HepG2 (cell line): ENCODE results near the gene PCDHGA1. TPM values are rescaled to one million over a fixed set of nuclear protein-coding genes. Genes with fewer than 3 reads are reported as not detected.
A peak's percentile ranks its signal among the peaks of the same experiment; 100 is the strongest.

Experiments
- DNMT1 ChIP-seq: sonication (generic); formaldehyde crosslinking; IDR thresholded peaks from 2 replicates; pipeline ENCODE4 v1.5.1; 2020; ENCODE audit warnings: mild to moderate bottlenecking, missing genetic modification reagents
- EP300 ChIP-seq, 3 experiments: sonication (generic) in 1 of 3; formaldehyde crosslinking in 1 of 3; IDR thresholded peaks; 2 replicates each; pipeline versions ENCODE4 v1.5.1 to v1.6.1; 2011 to 2020; ENCODE audit warnings: low read depth in 2 of 3, low read length in 2 of 3, borderline replicate concordance in 1 of 3, improper control_type of control experiment in 1 of 3, mild to moderate bottlenecking in 1 of 3, missing genetic modification reagents in 1 of 3, moderate library complexity in 1 of 3
- FOXK1 ChIP-seq: sonication (generic); formaldehyde crosslinking; IDR thresholded peaks from 2 replicates; pipeline ENCODE4 v1.4.0; 2020; ENCODE audit warnings: low read depth, missing genetic modification reagents, borderline replicate concordance
- GPN1 ChIP-seq: sonication (generic); formaldehyde crosslinking; IDR thresholded peaks from 2 replicates; pipeline ENCODE4 v1.5.1; 2020; ENCODE audit warnings: missing genetic modification reagents, borderline replicate concordance
- HDAC1 ChIP-seq: sonication (generic); formaldehyde crosslinking; IDR thresholded peaks from 2 replicates; pipeline ENCODE4 v1.5.1; 2020; ENCODE audit warnings: mild to moderate bottlenecking, missing genetic modification reagents
- HNRNPH1 ChIP-seq: fragments of 200-400 bp; formaldehyde crosslinking; optimal IDR thresholded peaks from 2 replicates; pipeline ENCODE3; 2017; ENCODE audit warnings: mild to moderate bottlenecking, low read depth, low read length
- ISL2 ChIP-seq: sonication (generic); formaldehyde crosslinking; IDR thresholded peaks from 2 replicates; pipeline ENCODE4 v1.5.0; 2020; ENCODE audit warnings: missing genetic modification reagents
- NFKB2 ChIP-seq: sonication (generic); formaldehyde crosslinking; IDR thresholded peaks from 2 replicates; pipeline ENCODE4 v1.4.0; 2020; ENCODE audit warnings: missing genetic modification reagents, borderline replicate concordance
- PCBP2 ChIP-seq: fragments of 200-400 bp; formaldehyde crosslinking; optimal IDR thresholded peaks from 2 replicates; pipeline ENCODE3; 2018; ENCODE audit warnings: low read length, low read depth; ENCODE audit not compliant: poor library complexity, severe bottlenecking
- PPARG ChIP-seq: conservative IDR thresholded peaks from 2 replicates; pipeline ENCODE4 v1.6.1; 2016; ENCODE audit warnings: missing biosample characterization, missing genetic modification reagents
- PTBP1 ChIP-seq: fragments of 200-400 bp; formaldehyde crosslinking; IDR thresholded peaks from 2 replicates; pipeline ENCODE4 v1.6.1; 2018; ENCODE audit warnings: low read length, low read depth; ENCODE audit not compliant: poor library complexity, severe bottlenecking
- SIN3A ChIP-seq: IDR thresholded peaks from 2 replicates; pipeline ENCODE4 v1.6.1; 2011; ENCODE audit warnings: low read depth, mild to moderate bottlenecking, control low read depth, low read length, borderline replicate concordance
- SIN3B ChIP-seq: fragments of 150-350 bp; IDR thresholded peaks from 2 replicates; pipeline ENCODE4 v1.6.1; 2014; ENCODE audit warnings: low read length
- ZFP36 ChIP-seq: fragments of 150-350 bp; IDR thresholded peaks from 2 replicates; pipeline ENCODE4 v1.6.1; 2018; ENCODE audit warnings: borderline replicate concordance, low read length, low read depth; ENCODE audit not compliant: partially characterized antibody
- ZKSCAN8 ChIP-seq: IDR thresholded peaks from 2 replicates; pipeline ENCODE4 v1.6.1; 2016; ENCODE audit warnings: borderline replicate concordance, missing genetic modification reagents, missing compliant biosample characterization
- ZNF3 ChIP-seq: IDR thresholded peaks from 2 replicates; pipeline ENCODE4 v1.7.0; 2017; ENCODE audit warnings: inconsistent platforms
- ZNF776 ChIP-seq: sonication (generic); formaldehyde crosslinking; IDR thresholded peaks from 2 replicates; pipeline ENCODE4 v1.4.0; 2020; ENCODE audit warnings: mild to moderate bottlenecking, missing genetic modification reagents
- polyA plus RNA-seq, 8 experiments: library from polyadenylated mRNA; depleted of rRNA in 3 of 8; stranded (reverse) in 7 of 8; unstranded in 1 of 8; fragments of >200 nt; fragmentation: Illumina TruSeq in 4 of 8; extraction: Trizol in 4 of 8; gene quantifications; 2 replicates each; pipeline versions ENCODE4 v1.2.1 to v1.2.3, GENCODE V29; 2011 to 2016; ENCODE audit warnings: low read depth in 4 of 8, missing spikeins in 1 of 8, mixed read lengths in 1 of 8; ENCODE audit not compliant: insufficient read depth in 1 of 8
- total RNA-seq, 5 experiments: library from RNA; depleted of rRNA; stranded (reverse); fragments of >200 nt; fragmentation: Illumina TruSeq; extraction: Trizol; gene quantifications; 2 replicates each; pipeline ENCODE4 v1.2.3, GENCODE V29; 2016; ENCODE audit warnings: low read depth in 1 of 5
- TF ChIP-seq, protein P1 (sequence below): sonication (generic); formaldehyde crosslinking; IDR thresholded peaks from 2 replicates; pipeline ENCODE4 v1.4.0; 2020; ENCODE audit warnings: missing genetic modification reagents
- TF ChIP-seq, protein P2 (sequence below), 2 experiments: fragments of 450-650 bp in 1 of 2; sonication (generic) in 1 of 2; formaldehyde crosslinking; IDR thresholded peaks; 2 replicates each; pipeline versions ENCODE4 v1.5.0 to v1.8.0; 2020 to 2022; ENCODE audit warnings: mild to moderate bottlenecking in 1 of 2, missing genetic modification reagents in 1 of 2
- TF ChIP-seq, protein P3 (sequence below), 2 experiments: sonication (generic) in 1 of 2; formaldehyde crosslinking in 1 of 2; IDR thresholded peaks; 2 replicates each; pipeline versions ENCODE4 v1.5.1 to v1.6.1; 2011 to 2020; ENCODE audit warnings: borderline replicate concordance in 1 of 2, low read depth in 1 of 2, low read length in 1 of 2, mild to moderate bottlenecking in 1 of 2, missing genetic modification reagents in 1 of 2, moderate library complexity in 1 of 2

The PCDHGA1 gene
- total and polyA plus RNA-seq, 2 of the 13 experiments (the other 11 are each of a cell fraction or from before 2014, with no cell fraction given), result 0.31 to 0.40 TPM

DNA sequence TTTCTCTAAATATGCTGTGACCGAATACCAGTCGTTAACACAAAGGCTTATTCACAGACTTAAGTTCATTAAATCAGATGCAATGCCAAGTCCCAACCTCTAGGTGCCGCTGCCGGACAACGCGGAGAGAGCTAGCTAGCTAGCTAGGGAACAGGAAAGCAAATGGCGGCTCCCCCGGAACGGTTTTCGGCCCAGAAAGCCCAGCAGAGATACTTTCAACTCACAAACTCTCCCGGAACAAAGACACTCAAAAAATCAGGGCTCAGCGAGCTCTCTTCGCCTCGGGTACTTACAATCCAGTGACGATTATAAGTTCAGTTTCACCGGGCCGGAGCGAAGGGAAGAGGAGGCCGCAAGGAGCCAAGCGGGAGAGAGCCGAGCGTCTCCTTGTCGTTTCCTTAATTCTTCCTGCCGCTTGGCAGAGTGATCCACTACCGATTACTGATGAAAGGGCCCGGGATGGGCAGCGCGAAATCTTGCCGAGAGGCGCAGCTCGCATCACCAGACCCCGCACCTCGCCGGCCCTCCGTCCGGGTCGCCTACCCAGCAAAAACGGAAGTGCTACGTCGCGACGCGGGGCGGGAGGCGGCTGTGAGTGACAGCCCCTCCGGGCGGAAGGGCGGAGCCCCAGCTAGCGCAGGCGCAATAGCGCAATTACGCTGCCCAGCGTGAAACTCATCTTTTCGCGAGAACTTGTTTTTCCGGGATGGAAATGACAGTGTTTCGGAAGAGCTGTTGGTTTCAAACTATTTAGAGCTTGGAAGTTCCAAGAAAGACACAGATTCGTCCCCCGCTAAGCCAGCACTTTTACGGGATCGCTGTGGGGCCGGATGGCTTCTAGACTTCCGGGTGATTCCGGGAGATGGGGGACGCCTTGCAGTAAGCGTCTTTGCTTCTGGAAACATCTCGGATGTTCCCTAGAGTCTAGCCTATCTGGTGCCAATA, 9.8 kb upstream of the PCDHGA1 start, which contains the start of gene TAF7 (continued):
- TF ChIP-seq GPN1 (CRISPR knock-in tag) (no peak), EP300 (IDR thresholded peaks at IDR 0.05; ENCODE audit: low read depth in 2 of 2, low read length in 2 of 2) (no peak), EP300 (CRISPR knock-in tag; IDR thresholded peaks at IDR 0.05; ENCODE audit: borderline replicate concordance) (no peak), ZNF776 (CRISPR knock-in tag) (peak; percentile 68; the same call in 1 of the 2 replicates), SIN3A (0 out of 2 replicates have a peak, but pooled peaks have one; percentile 33), PTBP1 (peak; percentile 53), ZFP36 (no peak), SIN3B (no peak), ZKSCAN8 (CRISPR knock-in tag) (peak; percentile 60; the same call in 1 of the 2 replicates), HNRNPH1 (no peak), PCBP2 (no peak), HDAC1 (peak; percentile 59), DNMT1 (CRISPR knock-in tag) (0 out of 2 replicates have a peak, but pooled peaks have one; percentile 22), FOXK1 (peak; percentile 46; the same call in 1 of the 2 replicates), ISL2 (CRISPR knock-in tag) (peak; percentile 44), PPARG (CRISPR knock-in tag) (no peak), NFKB2 (CRISPR knock-in tag) (peak; percentile 93; the same call in 1 of the 2 replicates), ZNF3 (CRISPR knock-in tag) (0 out of 2 replicates have a peak, but pooled peaks have one; percentile 78)
- TF ChIP-seq, protein P1, sequence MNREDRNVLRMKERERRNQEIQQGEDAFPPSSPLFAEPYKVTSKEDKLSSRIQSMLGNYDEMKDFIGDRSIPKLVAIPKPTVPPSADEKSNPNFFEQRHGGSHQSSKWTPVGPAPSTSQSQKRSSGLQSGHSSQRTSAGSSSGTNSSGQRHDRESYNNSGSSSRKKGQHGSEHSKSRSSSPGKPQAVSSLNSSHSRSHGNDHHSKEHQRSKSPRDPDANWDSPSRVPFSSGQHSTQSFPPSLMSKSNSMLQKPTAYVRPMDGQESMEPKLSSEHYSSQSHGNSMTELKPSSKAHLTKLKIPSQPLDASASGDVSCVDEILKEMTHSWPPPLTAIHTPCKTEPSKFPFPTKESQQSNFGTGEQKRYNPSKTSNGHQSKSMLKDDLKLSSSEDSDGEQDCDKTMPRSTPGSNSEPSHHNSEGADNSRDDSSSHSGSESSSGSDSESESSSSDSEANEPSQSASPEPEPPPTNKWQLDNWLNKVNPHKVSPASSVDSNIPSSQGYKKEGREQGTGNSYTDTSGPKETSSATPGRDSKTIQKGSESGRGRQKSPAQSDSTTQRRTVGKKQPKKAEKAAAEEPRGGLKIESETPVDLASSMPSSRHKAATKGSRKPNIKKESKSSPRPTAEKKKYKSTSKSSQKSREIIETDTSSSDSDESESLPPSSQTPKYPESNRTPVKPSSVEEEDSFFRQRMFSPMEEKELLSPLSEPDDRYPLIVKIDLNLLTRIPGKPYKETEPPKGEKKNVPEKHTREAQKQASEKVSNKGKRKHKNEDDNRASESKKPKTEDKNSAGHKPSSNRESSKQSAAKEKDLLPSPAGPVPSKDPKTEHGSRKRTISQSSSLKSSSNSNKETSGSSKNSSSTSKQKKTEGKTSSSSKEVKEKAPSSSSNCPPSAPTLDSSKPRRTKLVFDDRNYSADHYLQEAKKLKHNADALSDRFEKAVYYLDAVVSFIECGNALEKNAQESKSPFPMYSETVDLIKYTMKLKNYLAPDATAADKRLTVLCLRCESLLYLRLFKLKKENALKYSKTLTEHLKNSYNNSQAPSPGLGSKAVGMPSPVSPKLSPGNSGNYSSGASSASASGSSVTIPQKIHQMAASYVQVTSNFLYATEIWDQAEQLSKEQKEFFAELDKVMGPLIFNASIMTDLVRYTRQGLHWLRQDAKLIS (CRISPR knock-in tag), result no peak
- TF ChIP-seq, protein P2, sequence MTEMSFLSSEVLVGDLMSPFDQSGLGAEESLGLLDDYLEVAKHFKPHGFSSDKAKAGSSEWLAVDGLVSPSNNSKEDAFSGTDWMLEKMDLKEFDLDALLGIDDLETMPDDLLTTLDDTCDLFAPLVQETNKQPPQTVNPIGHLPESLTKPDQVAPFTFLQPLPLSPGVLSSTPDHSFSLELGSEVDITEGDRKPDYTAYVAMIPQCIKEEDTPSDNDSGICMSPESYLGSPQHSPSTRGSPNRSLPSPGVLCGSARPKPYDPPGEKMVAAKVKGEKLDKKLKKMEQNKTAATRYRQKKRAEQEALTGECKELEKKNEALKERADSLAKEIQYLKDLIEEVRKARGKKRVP (CRISPR knock-in tag; IDR thresholded peaks at IDR 0.05), result peak in 1 of 2 experiments; percentile 33; a peak in 1 of 4 replicates
- TF ChIP-seq, protein P3, sequence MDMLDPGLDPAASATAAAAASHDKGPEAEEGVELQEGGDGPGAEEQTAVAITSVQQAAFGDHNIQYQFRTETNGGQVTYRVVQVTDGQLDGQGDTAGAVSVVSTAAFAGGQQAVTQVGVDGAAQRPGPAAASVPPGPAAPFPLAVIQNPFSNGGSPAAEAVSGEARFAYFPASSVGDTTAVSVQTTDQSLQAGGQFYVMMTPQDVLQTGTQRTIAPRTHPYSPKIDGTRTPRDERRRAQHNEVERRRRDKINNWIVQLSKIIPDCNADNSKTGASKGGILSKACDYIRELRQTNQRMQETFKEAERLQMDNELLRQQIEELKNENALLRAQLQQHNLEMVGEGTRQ (IDR thresholded peaks at IDR 0.05; ENCODE audit: low read depth, low read length), result no peak
- TF ChIP-seq, protein P3 (CRISPR knock-in tag; IDR thresholded peaks at IDR 0.05; ENCODE audit: borderline replicate concordance), result peak; percentile 49; the same call in 1 of the 2 replicates
